Measurements from ENCODE around the gene HEATR5A. TPM values are rescaled to one million over a fixed set of nuclear protein-coding genes. Genes with fewer than 3 reads are reported as not detected.
"Not testable (repeated sequence)": the region's sequence is repeated elsewhere in the genome, so short reads cannot be mapped to it uniquely, and the experiment has no call there.

Gene HEATR5A
- 11.5 and 11.6 TPM in 2 replicates for total RNA-seq

DNA sequence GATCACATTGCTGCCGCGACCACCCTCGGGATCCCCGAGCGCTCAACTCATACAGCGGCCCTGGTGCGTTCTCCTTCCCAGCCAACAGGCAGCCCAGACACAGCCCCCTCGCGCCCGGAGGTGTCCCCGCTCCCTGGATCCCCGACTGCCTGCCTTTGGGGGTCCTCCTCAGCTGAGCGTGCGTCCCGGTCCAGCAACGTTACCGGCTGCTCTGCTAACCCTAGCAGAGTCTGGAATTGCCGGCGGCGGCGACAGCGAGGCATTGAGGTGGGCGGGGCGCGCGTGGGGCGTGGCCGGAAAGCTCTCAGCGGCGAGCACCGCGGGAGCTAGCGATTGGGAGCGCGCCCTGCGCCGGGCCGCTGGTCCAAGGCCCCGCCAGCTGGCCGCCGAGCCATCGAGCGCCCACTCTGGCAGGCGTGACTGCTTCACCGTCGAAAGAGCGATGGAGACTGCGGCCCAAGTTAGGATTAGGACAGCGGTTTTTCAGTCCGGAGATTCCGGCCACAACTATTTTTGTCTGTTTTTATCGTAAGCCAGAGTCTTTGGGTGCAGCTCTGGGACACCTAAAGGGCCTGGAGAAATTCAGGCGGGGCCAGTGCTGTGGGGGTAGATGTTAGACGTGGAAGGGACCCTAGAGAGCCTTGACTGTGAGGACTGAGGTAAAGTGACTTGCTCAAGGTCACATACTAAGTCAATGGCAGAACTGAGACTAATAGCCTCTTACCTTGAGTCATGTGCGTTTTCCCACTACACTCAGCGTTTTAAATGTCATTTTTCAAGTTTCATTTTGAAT is at the start of gene HEATR5A:
HEATR5A (minus strand) TSS at position 232 of the 793 bp plus-strand sequence. CDS start 17,575 bp downstream, outside the sequence.
- DNase-seq (ENCODE audit: low read depth) = no peak
- TF ChIP-seq, protein P1, sequence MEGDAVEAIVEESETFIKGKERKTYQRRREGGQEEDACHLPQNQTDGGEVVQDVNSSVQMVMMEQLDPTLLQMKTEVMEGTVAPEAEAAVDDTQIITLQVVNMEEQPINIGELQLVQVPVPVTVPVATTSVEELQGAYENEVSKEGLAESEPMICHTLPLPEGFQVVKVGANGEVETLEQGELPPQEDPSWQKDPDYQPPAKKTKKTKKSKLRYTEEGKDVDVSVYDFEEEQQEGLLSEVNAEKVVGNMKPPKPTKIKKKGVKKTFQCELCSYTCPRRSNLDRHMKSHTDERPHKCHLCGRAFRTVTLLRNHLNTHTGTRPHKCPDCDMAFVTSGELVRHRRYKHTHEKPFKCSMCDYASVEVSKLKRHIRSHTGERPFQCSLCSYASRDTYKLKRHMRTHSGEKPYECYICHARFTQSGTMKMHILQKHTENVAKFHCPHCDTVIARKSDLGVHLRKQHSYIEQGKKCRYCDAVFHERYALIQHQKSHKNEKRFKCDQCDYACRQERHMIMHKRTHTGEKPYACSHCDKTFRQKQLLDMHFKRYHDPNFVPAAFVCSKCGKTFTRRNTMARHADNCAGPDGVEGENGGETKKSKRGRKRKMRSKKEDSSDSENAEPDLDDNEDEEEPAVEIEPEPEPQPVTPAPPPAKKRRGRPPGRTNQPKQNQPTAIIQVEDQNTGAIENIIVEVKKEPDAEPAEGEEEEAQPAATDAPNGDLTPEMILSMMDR (conservative IDR thresholded peaks at IDR 0.05; ENCODE audit: low read depth, low read length) = no peak

DNA sequence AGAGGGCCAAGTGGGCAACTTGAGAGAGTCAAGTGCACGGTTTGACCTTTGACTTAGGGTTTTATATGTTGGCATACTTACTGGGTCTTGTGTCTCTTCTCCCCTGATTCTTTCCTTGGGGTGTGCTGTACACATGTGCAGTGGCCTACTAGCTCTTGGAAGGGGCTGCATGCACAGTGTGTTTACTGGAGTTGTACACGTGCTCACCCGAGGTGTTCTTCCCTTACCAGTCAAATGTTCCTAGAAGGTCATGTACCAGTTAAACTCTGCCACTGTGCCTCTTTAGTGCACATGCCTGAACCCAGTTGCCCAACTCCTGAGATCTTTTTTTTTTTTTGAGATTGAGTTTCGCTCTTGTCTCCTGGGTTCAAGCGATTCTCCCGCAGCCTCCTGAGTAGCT is 46.2 kb upstream of the HEATR5A start:
- H3K4me3 ChIP-seq (ENCODE audit: low read depth, low read length) = no peak overlapping the region
- TF ChIP-seq, protein P1 (conservative IDR thresholded peaks at IDR 0.05; ENCODE audit: low read depth, low read length) = no peak
- no peak for DNase-seq (ENCODE audit: low read depth)

More for the DNA sequence above, at the start of gene HEATR5A:
- H3K4me3 ChIP-seq (ENCODE audit: low read depth, low read length) = peak within 1 kb of the TSS; percentile 99

DNA sequence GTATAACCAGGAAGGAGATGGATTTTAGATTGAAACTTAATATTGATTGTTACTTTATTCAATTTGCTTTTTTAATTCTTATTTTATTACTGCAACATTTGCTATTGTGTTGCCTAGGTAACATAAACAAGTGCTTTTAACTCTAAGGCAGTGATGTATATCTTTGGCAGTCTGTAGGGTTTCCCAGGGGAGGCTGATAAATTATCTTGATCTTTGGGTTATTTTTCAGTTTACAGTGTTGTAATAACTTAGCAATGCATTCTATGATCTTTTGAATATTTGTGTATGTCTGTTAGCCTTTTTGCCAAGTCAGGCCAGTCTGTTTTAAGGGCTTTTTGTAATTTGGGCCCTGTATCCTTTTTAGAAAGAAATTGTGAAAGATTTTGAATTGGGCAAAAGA is 44.8 kb upstream of the HEATR5A start:
- no peak overlapping the region for H3K4me3 ChIP-seq (ENCODE audit: low read depth, low read length)
- TF ChIP-seq, protein P1 (conservative IDR thresholded peaks at IDR 0.05; ENCODE audit: low read depth, low read length) = no peak
- DNase-seq (ENCODE audit: low read depth) = no peak

DNA sequence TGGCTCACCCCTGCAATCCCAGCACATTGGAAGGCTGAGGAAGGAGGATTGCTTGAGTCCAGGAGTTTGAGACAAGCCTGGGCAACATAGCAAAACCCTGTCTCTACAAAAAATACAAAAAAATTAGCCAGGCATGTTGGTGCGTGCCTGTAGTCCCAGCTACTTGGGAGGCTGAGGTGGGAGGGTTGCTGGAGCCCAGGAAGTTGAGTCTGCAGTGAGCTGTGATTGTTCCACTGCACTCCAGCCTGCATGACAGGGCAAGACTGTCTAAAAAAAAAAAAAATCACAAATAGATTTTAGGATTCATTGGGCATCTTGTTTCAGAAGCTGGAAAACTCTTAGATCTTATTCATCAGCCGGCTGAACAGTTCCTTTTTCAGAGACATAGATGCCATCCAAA is 42.1 kb upstream of the HEATR5A start:
- not testable (repeated sequence) for H3K4me3 ChIP-seq (ENCODE audit: low read depth, low read length); DNase-seq (ENCODE audit: low read depth)

DNA sequence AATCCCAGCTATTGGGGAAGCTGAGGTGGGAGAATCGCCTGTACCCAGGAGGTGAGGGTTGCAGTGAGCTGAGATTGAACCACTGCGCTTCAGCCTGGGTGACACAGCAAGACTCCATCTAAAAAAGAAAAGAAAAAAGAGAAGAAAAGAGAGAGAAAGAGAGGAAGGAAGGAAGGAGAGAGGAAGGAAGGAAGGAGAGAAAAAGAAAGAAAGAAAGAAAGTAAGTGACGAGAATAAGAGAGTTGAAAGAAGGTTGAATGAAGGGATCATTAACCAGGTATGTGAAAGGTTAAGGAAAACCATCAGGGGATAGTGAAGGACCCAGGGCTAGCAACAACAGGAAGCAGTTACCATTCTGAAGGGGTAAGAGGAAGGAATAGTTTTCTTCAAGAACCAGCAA is 41.2 kb upstream of the HEATR5A start:
- DNase-seq (ENCODE audit: low read depth) = no peak
- H3K4me3 ChIP-seq (ENCODE audit: low read depth, low read length) = no peak overlapping the region
- TF ChIP-seq, protein P1 (conservative IDR thresholded peaks at IDR 0.05; ENCODE audit: low read depth, low read length) = no peak

DNA sequence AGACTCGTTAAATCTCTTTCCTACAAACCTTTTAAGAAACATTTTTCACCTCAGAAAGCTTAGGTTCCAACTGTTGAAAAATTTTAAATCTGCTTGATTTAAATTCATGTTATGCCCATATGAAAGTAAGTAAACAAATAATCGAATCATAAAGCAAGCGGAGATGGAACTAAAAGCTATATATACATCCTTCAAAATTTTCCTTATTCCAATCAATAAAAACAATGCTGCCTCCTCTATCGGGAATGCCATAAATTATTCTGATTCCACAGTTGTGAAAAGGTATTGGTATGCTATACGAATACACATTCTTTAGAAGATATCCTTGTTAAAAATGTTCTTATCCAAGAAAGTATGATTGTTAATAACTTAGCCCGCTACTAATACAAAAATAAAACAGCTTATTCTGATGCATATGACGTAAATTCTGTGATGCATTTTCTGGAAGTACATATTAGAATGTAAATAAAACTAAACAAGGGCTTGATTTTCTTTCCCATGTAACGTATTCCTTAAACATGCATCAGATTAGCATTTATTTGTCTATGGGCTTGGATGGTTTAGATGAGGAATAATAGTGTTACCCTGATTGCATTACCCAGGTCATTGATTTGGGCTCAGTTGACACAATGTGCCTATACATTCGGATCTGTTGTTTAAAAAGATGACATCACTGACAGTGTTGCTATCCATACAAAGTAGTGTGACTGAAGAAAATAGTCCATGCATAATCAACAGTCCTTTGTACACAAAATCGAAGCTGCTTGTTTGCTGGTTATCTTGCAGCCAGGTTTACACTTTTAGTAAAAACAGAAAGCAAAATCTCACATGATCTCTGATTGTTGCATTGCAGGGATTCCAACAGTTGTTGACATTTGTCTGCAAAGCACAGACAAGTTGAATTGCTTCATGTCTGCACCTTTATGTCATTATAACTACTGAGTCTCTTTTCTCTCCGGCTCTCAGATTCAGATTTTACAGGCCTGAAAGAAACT is 37.6 kb upstream of the HEATR5A start:
- TF ChIP-seq, protein P1 (conservative IDR thresholded peaks at IDR 0.05; ENCODE audit: low read depth, low read length) = no peak
- no peak for DNase-seq (ENCODE audit: low read depth)
- peak overlapping the region; percentile 71 for H3K4me3 ChIP-seq (ENCODE audit: low read depth, low read length)

Measured in epithelial cell of proximal tubule (primary cell).